ENCODE data around the gene CELSR1. TPM values are rescaled to one million over a fixed set of nuclear protein-coding genes. Genes with fewer than 3 reads are reported as not detected.

The CELSR1 gene
- total RNA-seq, 1 experiment from 2014 or later, result 33.2 TPM

- Mint-ChIP-seq H3K9me3 (ENCODE audit: unreplicated experiment) (no peaks in the 10 kb centered on the region), H3K4me3 (ENCODE audit: unreplicated experiment) (no peak overlapping the region), H3K27ac (ENCODE audit: unreplicated experiment) (no peak overlapping the region), H3K27me3 (ENCODE audit: insufficient read depth, unreplicated experiment) (no peaks in the 10 kb centered on the region), H3K36me3 (ENCODE audit: insufficient read depth, unreplicated experiment) (no peaks in the 10 kb centered on the region), H3K4me1 (ENCODE audit: low read depth, unreplicated experiment) (peaks cover 16% of the 10 kb centered on the region)
- BruUV-seq (replicated peaks), result no TSS peak
- DNase-seq, result no peak
- no peak overlapping the region for H3K4me3 ChIP-seq (ENCODE audit: low read depth, low read length)
- TF ChIP-seq CTCF (IDR thresholded peaks at IDR 0.05; ENCODE audit: insufficient read depth in 1 of 2, low read depth in 1 of 2, low read length in 1 of 2, severe bottlenecking in 1 of 2, unreplicated experiment in 1 of 2), result no peak
- POLR2A ChIA-PET, result no interaction called here
- intact Hi-C loops (cut with micrococcal nuclease; ENCODE audit: unreplicated experiment), result no loop called here
- no peaks in the 10 kb centered on the region for H3K36me3 ChIP-seq (ENCODE audit: control insufficient read depth, insufficient read depth, low read length)
- H3K27me3 ChIP-seq (replicated peaks; ENCODE audit: control insufficient read depth, insufficient read depth, low read length), result no peaks in the 10 kb centered on the region
- H3K4me1 ChIP-seq, result peaks cover 14% of the 10 kb centered on the region; the same call in 1 of the 2 replicates
- H3K9me3 ChIP-seq, result no peaks in the 10 kb centered on the region
- CTCF ChIA-PET, result no interaction called here
Observed at GRCh38 chr22:46584081-46584921, 46.9 kb upstream of the CELSR1 start.

- H3K4me3 ChIP-seq (ENCODE audit: low read depth, low read length), result no peak overlapping the region
- no peaks in the 10 kb centered on the region for H3K9me3 Mint-ChIP-seq (ENCODE audit: unreplicated experiment)
- TF ChIP-seq CTCF (IDR thresholded peaks at IDR 0.05; ENCODE audit: insufficient read depth in 1 of 2, low read depth in 1 of 2, low read length in 1 of 2, severe bottlenecking in 1 of 2, unreplicated experiment in 1 of 2), result no peak
- H3K36me3 ChIP-seq (ENCODE audit: control insufficient read depth, insufficient read depth, low read length), result no peaks in the 10 kb centered on the region
- CTCF ChIA-PET, result no interaction called here
- no peaks in the 10 kb centered on the region for H3K27me3 ChIP-seq (replicated peaks; ENCODE audit: control insufficient read depth, insufficient read depth, low read length)
- no peak for DNase-seq
- H3K36me3 Mint-ChIP-seq (ENCODE audit: insufficient read depth, unreplicated experiment), result no peaks in the 10 kb centered on the region
- H3K4me1 ChIP-seq, result peaks cover 22% of the 10 kb centered on the region
- no TSS peak for BruUV-seq (replicated peaks)
- no peaks in the 10 kb centered on the region for H3K27me3 Mint-ChIP-seq (ENCODE audit: insufficient read depth, unreplicated experiment)
- no peak overlapping the region for H3K27ac Mint-ChIP-seq (ENCODE audit: unreplicated experiment)
- H3K9me3 ChIP-seq, result no peaks in the 10 kb centered on the region
- H3K4me3 Mint-ChIP-seq (ENCODE audit: unreplicated experiment), result no peak overlapping the region
- POLR2A ChIA-PET, result no interaction called here
- intact Hi-C loops (cut with micrococcal nuclease; ENCODE audit: unreplicated experiment), result no loop called here
- peaks cover 23% of the 10 kb centered on the region for H3K4me1 Mint-ChIP-seq (ENCODE audit: low read depth, unreplicated experiment)
Observed at GRCh38 chr22:46583571-46583970, 46.2 kb upstream of the CELSR1 start.

- Histone ChIP-seq H3K4me3 (ENCODE audit: low read depth, low read length) (no peak overlapping the region), H3K27me3 (replicated peaks; ENCODE audit: control insufficient read depth, insufficient read depth, low read length) (no peaks in the 10 kb centered on the region), H3K9me3 (no peaks in the 10 kb centered on the region), H3K36me3 (ENCODE audit: control insufficient read depth, insufficient read depth, low read length) (no peaks in the 10 kb centered on the region), H3K4me1 (peaks cover 28% of the 10 kb centered on the region)
- BruUV-seq (replicated peaks), result no TSS peak
- CTCF ChIA-PET, result interaction anchor here (0.6 kb wide), 1 partner anchor 12 kb away, joined by 4 read pairs; no protein-coding TSS in a partner anchor
- no peak for DNase-seq
- intact Hi-C loops (cut with micrococcal nuclease; ENCODE audit: unreplicated experiment), result no loop called here
- Mint-ChIP-seq H3K9me3 (ENCODE audit: unreplicated experiment) (no peaks in the 10 kb centered on the region), H3K4me1 (ENCODE audit: low read depth, unreplicated experiment) (peaks cover 23% of the 10 kb centered on the region), H3K27me3 (ENCODE audit: insufficient read depth, unreplicated experiment) (no peaks in the 10 kb centered on the region), H3K4me3 (ENCODE audit: unreplicated experiment) (no peak overlapping the region), H3K27ac (ENCODE audit: unreplicated experiment) (no peak overlapping the region), H3K36me3 (ENCODE audit: insufficient read depth, unreplicated experiment) (no peaks in the 10 kb centered on the region)
- TF ChIP-seq CTCF (IDR thresholded peaks at IDR 0.05; ENCODE audit: insufficient read depth in 1 of 2, low read depth in 1 of 2, low read length in 1 of 2, severe bottlenecking in 1 of 2, unreplicated experiment in 1 of 2), result no peak
- POLR2A ChIA-PET, result no interaction called here
Observed at GRCh38 chr22:46582281-46582933, 45.0 kb upstream of the CELSR1 start.
